ENCODE measurements around the gene CNGA2.

CNGA2 gene

DNA sequence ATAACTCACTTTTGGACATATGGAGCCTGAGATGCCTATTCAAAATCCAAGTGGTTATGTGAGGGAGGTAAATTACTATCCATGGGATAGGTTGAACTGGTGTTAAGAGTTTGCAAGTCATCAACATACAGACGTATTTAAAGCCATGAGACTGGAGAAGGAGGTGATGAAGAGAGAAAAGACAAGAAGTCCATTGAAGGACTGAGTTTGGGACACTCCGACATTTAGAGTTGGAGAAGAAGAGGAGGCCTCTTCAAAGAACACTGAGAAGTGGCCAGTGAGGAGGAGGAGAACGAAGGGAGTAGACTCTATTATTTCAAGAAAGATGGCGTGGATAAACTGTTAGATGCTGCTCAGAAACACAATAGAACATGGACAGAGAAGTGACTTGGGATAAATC, at the start of gene CNGA2:
CNGA2 (plus strand) TSS at position 301 of the 400 bp plus-strand sequence. CDS start 3,738 bp downstream, outside the sequence.
- TF ChIP-seq, protein P1, sequence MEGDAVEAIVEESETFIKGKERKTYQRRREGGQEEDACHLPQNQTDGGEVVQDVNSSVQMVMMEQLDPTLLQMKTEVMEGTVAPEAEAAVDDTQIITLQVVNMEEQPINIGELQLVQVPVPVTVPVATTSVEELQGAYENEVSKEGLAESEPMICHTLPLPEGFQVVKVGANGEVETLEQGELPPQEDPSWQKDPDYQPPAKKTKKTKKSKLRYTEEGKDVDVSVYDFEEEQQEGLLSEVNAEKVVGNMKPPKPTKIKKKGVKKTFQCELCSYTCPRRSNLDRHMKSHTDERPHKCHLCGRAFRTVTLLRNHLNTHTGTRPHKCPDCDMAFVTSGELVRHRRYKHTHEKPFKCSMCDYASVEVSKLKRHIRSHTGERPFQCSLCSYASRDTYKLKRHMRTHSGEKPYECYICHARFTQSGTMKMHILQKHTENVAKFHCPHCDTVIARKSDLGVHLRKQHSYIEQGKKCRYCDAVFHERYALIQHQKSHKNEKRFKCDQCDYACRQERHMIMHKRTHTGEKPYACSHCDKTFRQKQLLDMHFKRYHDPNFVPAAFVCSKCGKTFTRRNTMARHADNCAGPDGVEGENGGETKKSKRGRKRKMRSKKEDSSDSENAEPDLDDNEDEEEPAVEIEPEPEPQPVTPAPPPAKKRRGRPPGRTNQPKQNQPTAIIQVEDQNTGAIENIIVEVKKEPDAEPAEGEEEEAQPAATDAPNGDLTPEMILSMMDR (conservative IDR thresholded peaks at IDR 0.05; ENCODE audit: low read length), result no peak
- H3K4me3 ChIP-seq (ENCODE audit: low read length), result no peak within 1 kb of the TSS
- no peak for DNase-seq (ENCODE audit: low read depth)

- no peak for DNase-seq (ENCODE audit: low read depth)
- no peak overlapping the region for H3K4me3 ChIP-seq (ENCODE audit: low read length)
- TF ChIP-seq, protein P1 (conservative IDR thresholded peaks at IDR 0.05; ENCODE audit: low read length), result no peak
Measured at GRCh38 chrX:151687635-151688034, 46.9 kb upstream of the CNGA2 start.

DNA sequence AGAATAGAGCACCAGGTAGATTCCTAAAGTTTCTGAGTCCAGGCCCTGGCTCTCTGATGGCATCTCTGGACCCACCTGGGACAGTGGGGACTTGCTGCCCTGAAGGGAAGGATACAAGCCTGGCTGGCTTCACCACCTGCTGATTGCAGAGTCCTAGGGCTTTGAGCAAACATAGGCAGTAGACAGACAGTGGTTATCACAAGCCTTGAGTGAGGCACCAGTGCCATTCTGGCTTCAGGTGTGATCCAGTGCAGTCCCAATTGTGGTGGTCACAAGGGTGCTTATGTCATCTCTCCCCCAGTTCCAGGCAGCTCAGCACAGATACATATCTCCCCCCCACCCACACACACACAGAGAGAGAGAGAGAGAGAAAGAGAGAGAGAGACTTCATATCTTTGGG, 45.9 kb upstream of the CNGA2 start:
- TF ChIP-seq, protein P1 (conservative IDR thresholded peaks at IDR 0.05; ENCODE audit: low read length), result no peak
- no peak for DNase-seq (ENCODE audit: low read depth)

GRCh38 chrX:151692825-151693224, 41.7 kb upstream of the CNGA2 start:
- no peak overlapping the region for H3K4me3 ChIP-seq (ENCODE audit: low read length)
- TF ChIP-seq, protein P1 (conservative IDR thresholded peaks at IDR 0.05; ENCODE audit: low read length), result no peak
- DNase-seq (ENCODE audit: low read depth), result no peak

More for the DNA sequence above, 45.9 kb upstream of the CNGA2 start:
- no peak overlapping the region for H3K4me3 ChIP-seq (ENCODE audit: low read length)

- DNase-seq (ENCODE audit: low read depth), result no peak
- no peak overlapping the region for H3K4me3 ChIP-seq (ENCODE audit: low read length)
- TF ChIP-seq, protein P1 (conservative IDR thresholded peaks at IDR 0.05; ENCODE audit: low read length), result no peak
Measured at GRCh38 chrX:151694121-151694520, 40.4 kb upstream of the CNGA2 start.

DNA sequence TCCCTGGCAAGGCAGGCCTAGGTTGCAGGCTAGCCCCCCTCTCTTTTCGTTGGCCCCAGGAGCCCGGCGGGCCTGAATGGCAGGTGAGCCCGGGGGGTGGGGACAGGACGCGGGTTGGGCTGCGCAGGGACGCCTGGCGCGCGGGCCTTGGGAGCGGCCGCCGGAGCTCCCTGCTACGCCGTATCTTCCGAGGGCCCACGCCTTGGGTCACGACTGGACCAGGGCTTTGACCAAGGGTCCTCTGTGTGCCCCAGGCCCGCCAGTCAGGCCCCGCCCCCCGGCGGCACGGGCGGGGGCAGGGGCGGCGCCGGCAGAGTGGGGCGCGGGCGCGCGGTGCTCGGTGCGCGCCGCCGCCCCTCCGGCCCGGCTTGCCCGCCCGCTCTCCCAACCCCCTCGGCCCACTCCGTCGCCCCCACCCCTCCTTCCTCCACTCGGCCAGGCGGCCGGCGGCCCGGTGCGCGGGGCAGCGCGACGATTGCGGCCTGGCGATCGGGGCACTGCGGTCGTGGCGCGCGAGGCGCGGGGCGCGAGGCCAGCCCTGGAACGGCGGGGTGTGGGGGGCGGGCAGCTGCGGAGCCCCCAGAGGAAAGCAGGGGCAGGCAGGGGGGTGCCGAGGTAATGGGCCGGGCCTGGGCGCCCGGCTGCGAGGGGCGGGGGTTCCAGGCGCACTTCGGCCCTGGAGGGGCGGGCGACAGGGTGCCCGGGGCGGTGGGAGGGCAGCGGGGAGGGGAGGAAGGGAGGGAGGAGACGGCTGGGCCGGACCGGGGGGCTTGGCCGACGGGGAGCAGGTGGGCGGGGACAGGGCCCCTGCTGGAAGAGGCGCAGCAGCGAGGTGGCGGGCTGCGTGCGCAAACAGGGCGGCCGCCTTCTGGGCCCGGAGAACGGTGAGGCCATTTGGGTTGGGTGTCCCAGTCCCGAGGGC, 39.6 kb upstream of the CNGA2 start, which contains the start of gene PRRG3:
PRRG3 (plus strand) TSS at position 798 of the 922 bp plus-strand sequence. CDS start 3,357 bp downstream, outside the sequence.
- no peak for DNase-seq (ENCODE audit: low read depth)
- H3K4me3 ChIP-seq (ENCODE audit: low read length), result no peak within 1 kb of the TSS
- TF ChIP-seq, protein P1 (conservative IDR thresholded peaks at IDR 0.05; ENCODE audit: low read length), result no peak

Data from AG10803 (cell line).